ENCODE measurements around the gene GNG10. TPM values are rescaled to one million over a fixed set of nuclear protein-coding genes. Genes with fewer than 3 reads are reported as not detected.

The GNG10 gene
- total RNA-seq, 1 donor from 2014 or later, result 29.6 TPM

DNA sequence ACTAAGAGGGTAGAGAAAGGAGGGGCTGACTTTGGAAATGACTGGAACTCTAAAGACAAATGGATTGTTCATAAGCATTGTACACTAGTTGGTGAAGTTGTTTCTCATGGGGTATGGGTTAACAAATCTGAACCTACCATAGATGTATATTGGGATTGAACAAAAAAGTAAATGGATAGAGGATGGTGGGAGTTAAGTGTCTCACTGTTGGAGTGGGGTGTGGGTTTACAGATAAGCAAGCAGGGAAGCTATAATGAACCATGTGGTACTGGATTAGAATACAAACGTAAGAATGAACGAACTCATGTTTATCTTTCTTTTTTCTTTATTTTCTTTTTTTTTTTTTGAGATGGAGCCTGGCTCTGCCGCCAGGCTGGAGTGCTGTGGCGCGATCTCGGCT lies 17.8 kb downstream of the GNG10 start:
- Histone ChIP-seq H3K27ac (ENCODE audit: low read depth, low read length) (no peak overlapping the region), H2AFZ (ENCODE audit: low read depth, low read length) (no peak overlapping the region), H3K79me2 (ENCODE audit: insufficient read depth, low read length) (no peaks in the 10 kb centered on the region), H3K4me1 (ENCODE audit: insufficient read depth, low read length) (no peaks in the 10 kb centered on the region), H3K4me2 (ENCODE audit: low read length) (no peak overlapping the region), H3K36me3 (ENCODE audit: insufficient read depth, low read length) (peaks cover 3% of the 10 kb centered on the region), H4K20me1 (ENCODE audit: insufficient read depth, low read length) (no peaks in the 10 kb centered on the region), H3K27me3 (ENCODE audit: insufficient read depth, low read length) (no peaks in the 10 kb centered on the region), H3K9me3 (ENCODE audit: insufficient read depth, low read depth, low read length) (no peaks in the 10 kb centered on the region), H3K9ac (ENCODE audit: low read length) (no peak overlapping the region), H3K4me3 (ENCODE audit: insufficient read depth, low read depth, low read length) (no peak overlapping the region)
- peaks cover 4% of the 10 kb centered on the region for H3K9me3 Mint-ChIP-seq (ENCODE audit: unreplicated experiment)
- H3K36me3 Mint-ChIP-seq (ENCODE audit: low read depth, unreplicated experiment), result peaks cover 9% of the 10 kb centered on the region
- DNase-seq (ENCODE audit: low read depth) (no peak), FAIRE-seq (no peak)
- H3K27me3 Mint-ChIP-seq (ENCODE audit: low read depth, unreplicated experiment), result no peaks in the 10 kb centered on the region
- no peak overlapping the region for H3K27ac Mint-ChIP-seq (ENCODE audit: unreplicated experiment)
- TF ChIP-seq, protein P1, sequence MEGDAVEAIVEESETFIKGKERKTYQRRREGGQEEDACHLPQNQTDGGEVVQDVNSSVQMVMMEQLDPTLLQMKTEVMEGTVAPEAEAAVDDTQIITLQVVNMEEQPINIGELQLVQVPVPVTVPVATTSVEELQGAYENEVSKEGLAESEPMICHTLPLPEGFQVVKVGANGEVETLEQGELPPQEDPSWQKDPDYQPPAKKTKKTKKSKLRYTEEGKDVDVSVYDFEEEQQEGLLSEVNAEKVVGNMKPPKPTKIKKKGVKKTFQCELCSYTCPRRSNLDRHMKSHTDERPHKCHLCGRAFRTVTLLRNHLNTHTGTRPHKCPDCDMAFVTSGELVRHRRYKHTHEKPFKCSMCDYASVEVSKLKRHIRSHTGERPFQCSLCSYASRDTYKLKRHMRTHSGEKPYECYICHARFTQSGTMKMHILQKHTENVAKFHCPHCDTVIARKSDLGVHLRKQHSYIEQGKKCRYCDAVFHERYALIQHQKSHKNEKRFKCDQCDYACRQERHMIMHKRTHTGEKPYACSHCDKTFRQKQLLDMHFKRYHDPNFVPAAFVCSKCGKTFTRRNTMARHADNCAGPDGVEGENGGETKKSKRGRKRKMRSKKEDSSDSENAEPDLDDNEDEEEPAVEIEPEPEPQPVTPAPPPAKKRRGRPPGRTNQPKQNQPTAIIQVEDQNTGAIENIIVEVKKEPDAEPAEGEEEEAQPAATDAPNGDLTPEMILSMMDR (IDR thresholded peaks at IDR 0.05; ENCODE audit: insufficient read depth, low read depth, low read length), result no peak
- TF ChIP-seq EZH2 (IDR thresholded peaks at IDR 0.05; ENCODE audit: insufficient read depth, low read length), result no peak
- H3K4me1 Mint-ChIP-seq (ENCODE audit: low read depth, unreplicated experiment), result no peaks in the 10 kb centered on the region
- H3K4me3 Mint-ChIP-seq (ENCODE audit: unreplicated experiment), result no peak overlapping the region

- no peaks in the 10 kb centered on the region for H3K4me1 Mint-ChIP-seq (ENCODE audit: low read depth, unreplicated experiment)
- H3K4me1 ChIP-seq (ENCODE audit: insufficient read depth, low read length), result no peaks in the 10 kb centered on the region
Measured at GRCh38 chr9:111683392-111683791, 22.0 kb downstream of the GNG10 start.

More at GRCh38 chr9:111683392-111683791, 22.0 kb downstream of the GNG10 start:
- no peak overlapping the region for H3K27ac ChIP-seq (ENCODE audit: low read depth, low read length)
- no peaks in the 10 kb centered on the region for H3K9me3 ChIP-seq (ENCODE audit: insufficient read depth, low read depth, low read length)
- Mint-ChIP-seq H3K36me3 (ENCODE audit: low read depth, unreplicated experiment) (peaks cover 6% of the 10 kb centered on the region), H3K27ac (ENCODE audit: unreplicated experiment) (no peak overlapping the region), H3K27me3 (ENCODE audit: low read depth, unreplicated experiment) (no peaks in the 10 kb centered on the region), H3K9me3 (ENCODE audit: unreplicated experiment) (peaks cover 4% of the 10 kb centered on the region), H3K4me3 (ENCODE audit: unreplicated experiment) (no peak overlapping the region)
- no peak for FAIRE-seq
- no peak overlapping the region for H3K4me2 ChIP-seq (ENCODE audit: low read length)
- H3K79me2 ChIP-seq (ENCODE audit: insufficient read depth, low read length), result no peaks in the 10 kb centered on the region
- no peak overlapping the region for H2AFZ ChIP-seq (ENCODE audit: low read depth, low read length)
- H3K36me3 ChIP-seq (ENCODE audit: insufficient read depth, low read length), result peaks cover 3% of the 10 kb centered on the region
- DNase-seq (ENCODE audit: low read depth), result no peak
- no peak for TF ChIP-seq EZH2 (IDR thresholded peaks at IDR 0.05; ENCODE audit: insufficient read depth, low read length)
- TF ChIP-seq, protein P1 (IDR thresholded peaks at IDR 0.05; ENCODE audit: insufficient read depth, low read depth, low read length), result no peak
- no peak overlapping the region for H3K9ac ChIP-seq (ENCODE audit: low read length)
- no peaks in the 10 kb centered on the region for H3K27me3 ChIP-seq (ENCODE audit: insufficient read depth, low read length)
- no peaks in the 10 kb centered on the region for H4K20me1 ChIP-seq (ENCODE audit: insufficient read depth, low read length)
- H3K4me3 ChIP-seq (ENCODE audit: insufficient read depth, low read depth, low read length), result no peak overlapping the region

Data from astrocyte (in vitro differentiated cells and primary cell).